HL-60 (cell line): ENCODE data around the gene THSD7B.

Source experiments
- CTCF ChIP-seq: IDR thresholded peaks from one replicate; pipeline ENCODE4 v1.5.1; 2011; ENCODE audit warnings: low read length, control low read depth, inconsistent platforms; ENCODE audit not compliant: insufficient read depth
- GABPA ChIP-seq: IDR thresholded peaks from 2 replicates; pipeline ENCODE4 v1.6.1; 2012; ENCODE audit warnings: low read depth
- POLR2AphosphoS5 ChIP-seq: IDR thresholded peaks from 2 replicates; pipeline ENCODE4 v1.6.1; 2012; ENCODE audit warnings: low read depth
- REST ChIP-seq: IDR thresholded peaks from 2 replicates; pipeline ENCODE4 v1.6.1; 2012; ENCODE audit warnings: low read depth; ENCODE audit not compliant: insufficient replicate concordance

GRCh38 chr2:137547842-137548241, 782.5 kb downstream of the THSD7B start:
- TF ChIP-seq POLR2AphosphoS5 = no peak
- TF ChIP-seq CTCF = no peak
- no peak for TF ChIP-seq REST
- no peak for TF ChIP-seq GABPA
